ENCODE data around the gene FITM2. TPM values are rescaled to one million over a fixed set of nuclear protein-coding genes. Genes with fewer than 3 reads are reported as not detected.

The FITM2 gene
- polyA plus RNA-seq, 1 of the 3 experiments (the other 2 are of a cell fraction) = 3.6 TPM

- Histone ChIP-seq H3K9me2 (no peaks in the 10 kb centered on the region), H3K27ac (ENCODE audit: low read depth in 2 of 2, low read length in 1 of 2) (no peak overlapping the region), H2AFZ (ENCODE audit: low read depth) (peak overlapping the region; percentile 98), H4K20me1 (ENCODE audit: insufficient read depth) (no peaks in the 10 kb centered on the region), H3K9me3 (no peaks in the 10 kb centered on the region), H3F3A (replicated peaks; ENCODE audit: insufficient read depth) (no peaks in the 10 kb centered on the region), H3K9ac (peak overlapping the region; percentile 71), H3K4me3 (ENCODE audit: low read depth in 2 of 2, low read length in 1 of 2) (peak overlapping the region; percentile 81 to 92), H3K4me2 (peak overlapping the region; percentile 95), H3K79me2 (ENCODE audit: insufficient read depth) (peaks cover 13% of the 10 kb centered on the region; the same call in 1 of the 2 replicates), H3K36me3 (replicated peaks in 1 of 2; ENCODE audit: control insufficient read depth in 1 of 2, insufficient read depth in 2 of 2, low read length in 1 of 2) (peaks cover 2 to 3% of the 10 kb centered on the region in 2 experiments), H3K4me1 (ENCODE audit: control insufficient read depth in 1 of 2, insufficient read depth in 2 of 2, low read depth in 1 of 2, low read length in 1 of 2) (peaks cover 4 to 10% of the 10 kb centered on the region in 2 experiments; a peak in 1 of 4 replicates), H3K27me3 (ENCODE audit: insufficient read depth) (no peaks in the 10 kb centered on the region)
- TF ChIP-seq POLR2AphosphoS5 (IDR thresholded peaks at IDR 0.05; ENCODE audit: low read depth, low read length) = no peak
- TF ChIP-seq RFX5 (IDR thresholded peaks at IDR 0.05; ENCODE audit: low read length) = no peak
- TF ChIP-seq, protein P1, sequence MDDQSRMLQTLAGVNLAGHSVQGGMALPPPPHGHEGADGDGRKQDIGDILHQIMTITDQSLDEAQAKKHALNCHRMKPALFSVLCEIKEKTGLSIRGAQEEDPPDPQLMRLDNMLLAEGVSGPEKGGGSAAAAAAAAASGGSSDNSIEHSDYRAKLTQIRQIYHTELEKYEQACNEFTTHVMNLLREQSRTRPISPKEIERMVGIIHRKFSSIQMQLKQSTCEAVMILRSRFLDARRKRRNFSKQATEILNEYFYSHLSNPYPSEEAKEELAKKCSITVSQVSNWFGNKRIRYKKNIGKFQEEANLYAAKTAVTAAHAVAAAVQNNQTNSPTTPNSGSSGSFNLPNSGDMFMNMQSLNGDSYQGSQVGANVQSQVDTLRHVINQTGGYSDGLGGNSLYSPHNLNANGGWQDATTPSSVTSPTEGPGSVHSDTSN (IDR thresholded peaks at IDR 0.05) = no peak
- TF ChIP-seq SIN3A (IDR thresholded peaks at IDR 0.05; ENCODE audit: borderline replicate concordance, low read depth, low read length) = no peak
- no peak for TF ChIP-seq EP300 (IDR thresholded peaks at IDR 0.05; ENCODE audit: borderline replicate concordance in 1 of 2, low read depth in 1 of 2, low read length in 1 of 2)
- TF ChIP-seq ZBTB33 (IDR thresholded peaks at IDR 0.05; ENCODE audit: borderline replicate concordance, low read depth) = no peak
- TF ChIP-seq NRF1 (IDR thresholded peaks at IDR 0.05; ENCODE audit: low read depth, low read length) = no peak
- no peak for TF ChIP-seq YY1 (IDR thresholded peaks at IDR 0.05; ENCODE audit: low read depth)
- DNase-seq = no peak
- 49% methylated on average over 9 of the region's 17 CpGs for WGBS (ENCODE audit: low lambda C conversion rate)
- ChIA-PET POLR2A (interaction anchor here (0.7 kb wide), 1 partner anchor 63 kb away, joined by 4 read pairs; the partner anchor contains the start of gene GDAP1L1), CTCF (interaction anchor here (0.8 to 10.7 kb wide), 27 partner anchors 9 to 196 kb away, joined by 3 to 264 read pairs (median 6); partner anchors contain the start of genes GDAP1L1 and OSER1)
Observed at GRCh38 chr20:44309763-44310663, 989 bp downstream of the FITM2 start.

DNA sequence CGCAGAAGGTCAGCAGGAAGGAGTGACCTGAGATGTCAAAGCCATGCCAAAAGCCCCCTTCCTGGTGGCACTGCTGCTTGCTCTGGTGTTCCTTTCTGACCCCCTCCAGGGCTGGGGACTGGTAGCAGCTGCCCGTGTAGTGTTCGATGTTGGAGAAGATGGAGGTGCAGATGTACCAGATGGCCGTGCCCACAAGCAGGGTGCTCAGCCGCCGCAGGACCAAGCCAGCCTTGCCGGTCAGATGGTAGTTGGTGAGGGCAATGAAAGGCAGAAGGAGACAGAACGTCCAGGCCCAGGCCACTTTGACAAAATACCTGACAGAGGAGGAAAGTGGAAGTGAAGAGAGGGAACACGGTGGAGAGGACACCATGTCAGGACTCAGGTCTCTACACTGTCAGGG is 4.1 kb downstream of the FITM2 start:
- no peak overlapping the region for H3K9ac ChIP-seq
- no peaks in the 10 kb centered on the region for H3K9me2 ChIP-seq
- no peak overlapping the region for H3K4me3 ChIP-seq (ENCODE audit: low read depth in 2 of 2, low read length in 1 of 2)
- CTCF ChIA-PET = interaction anchor here (1.3 to 10.7 kb wide), 2 partner anchors 77 to 92 kb away, joined by 4 to 264 read pairs; partner anchors contain the start of gene OSER1
- no peaks in the 10 kb centered on the region for H3K27me3 ChIP-seq (ENCODE audit: insufficient read depth)
- peaks cover 13% of the 10 kb centered on the region; the same call in 1 of the 2 replicates for H3K79me2 ChIP-seq (ENCODE audit: insufficient read depth)
- H3K36me3 ChIP-seq (replicated peaks in 1 of 2; ENCODE audit: control insufficient read depth in 1 of 2, insufficient read depth in 2 of 2, low read length in 1 of 2) = peaks cover 2 to 3% of the 10 kb centered on the region in 2 experiments
- 78% methylated on average over 9 of the region's 9 CpGs for WGBS (ENCODE audit: low lambda C conversion rate)
- no peak overlapping the region for H3K27ac ChIP-seq (ENCODE audit: low read depth in 2 of 2, low read length in 1 of 2)
- H3K4me2 ChIP-seq = no peak overlapping the region
- H3F3A ChIP-seq (replicated peaks; ENCODE audit: insufficient read depth) = no peaks in the 10 kb centered on the region
- peaks cover 4 to 10% of the 10 kb centered on the region in 2 experiments; a peak in 1 of 4 replicates for H3K4me1 ChIP-seq (ENCODE audit: control insufficient read depth in 1 of 2, insufficient read depth in 2 of 2, low read depth in 1 of 2, low read length in 1 of 2)
- no peaks in the 10 kb centered on the region for H4K20me1 ChIP-seq (ENCODE audit: insufficient read depth)
- H2AFZ ChIP-seq (ENCODE audit: low read depth) = no peak overlapping the region
- DNase-seq = no peak
- H3K9me3 ChIP-seq = no peaks in the 10 kb centered on the region
- POLR2A ChIA-PET = no interaction called here
- TF ChIP-seq EZH2phosphoT487 (IDR thresholded peaks at IDR 0.05; ENCODE audit: borderline replicate concordance, low read depth) = no peak
- no peak for TF ChIP-seq USF2 (IDR thresholded peaks at IDR 0.05; ENCODE audit: borderline replicate concordance, low read depth, low read length)
- TF ChIP-seq EP300 (IDR thresholded peaks at IDR 0.05; ENCODE audit: borderline replicate concordance in 1 of 2, low read depth in 1 of 2, low read length in 1 of 2) = no peak
- TF ChIP-seq, protein P2, sequence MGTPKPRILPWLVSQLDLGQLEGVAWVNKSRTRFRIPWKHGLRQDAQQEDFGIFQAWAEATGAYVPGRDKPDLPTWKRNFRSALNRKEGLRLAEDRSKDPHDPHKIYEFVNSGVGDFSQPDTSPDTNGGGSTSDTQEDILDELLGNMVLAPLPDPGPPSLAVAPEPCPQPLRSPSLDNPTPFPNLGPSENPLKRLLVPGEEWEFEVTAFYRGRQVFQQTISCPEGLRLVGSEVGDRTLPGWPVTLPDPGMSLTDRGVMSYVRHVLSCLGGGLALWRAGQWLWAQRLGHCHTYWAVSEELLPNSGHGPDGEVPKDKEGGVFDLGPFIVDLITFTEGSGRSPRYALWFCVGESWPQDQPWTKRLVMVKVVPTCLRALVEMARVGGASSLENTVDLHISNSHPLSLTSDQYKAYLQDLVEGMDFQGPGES (IDR thresholded peaks at IDR 0.05; ENCODE audit: low read depth, low read length) = no peak
- TF ChIP-seq GABPA (IDR thresholded peaks at IDR 0.05; ENCODE audit: low read depth) = no peak
- no peak for TF ChIP-seq SIN3A (IDR thresholded peaks at IDR 0.05; ENCODE audit: borderline replicate concordance, low read depth, low read length)
- no peak for TF ChIP-seq FOXM1 (IDR thresholded peaks at IDR 0.05; ENCODE audit: low read depth)
- TF ChIP-seq RXRA (IDR thresholded peaks at IDR 0.05; ENCODE audit: borderline replicate concordance, low read depth) = no peak
- no peak for TF ChIP-seq ELF1 (IDR thresholded peaks at IDR 0.05)
- TF ChIP-seq GATA2 (CRISPR knock-in tag; IDR thresholded peaks at IDR 0.05) = no peak
- TF ChIP-seq MAX (IDR thresholded peaks at IDR 0.05; ENCODE audit: low read depth) = no peak
- TF ChIP-seq POLR2AphosphoS5 (IDR thresholded peaks at IDR 0.05; ENCODE audit: low read depth, low read length) = no peak
- TF ChIP-seq RAD21 (IDR thresholded peaks at IDR 0.05; ENCODE audit: low read length) = no peak
- TF ChIP-seq MEF2A (IDR thresholded peaks at IDR 0.05; ENCODE audit: borderline replicate concordance, low read depth) = no peak
- TF ChIP-seq MXI1 (IDR thresholded peaks at IDR 0.05; ENCODE audit: low read depth, low read length) = no peak
- TF ChIP-seq SMC3 (IDR thresholded peaks at IDR 0.05; ENCODE audit: low read depth, low read length) = no peak
